Panc1 (cell line): ENCODE data around the gene SCN1B. TPM values are rescaled to one million over a fixed set of nuclear protein-coding genes. Genes with fewer than 3 reads are reported as not detected.

ENCODE experiments used
- ATAC-seq: fragments of 200-7000 bp; cut with Tn5 transposase; 2 replicates; pipeline ENCODE4 v1.9.1; 2020; ENCODE audit warnings: mild to moderate bottlenecking, moderate library complexity
- BruUV-seq: library from RNA; stranded (reverse); fragments of 400-500 nt; replicated peaks from 2 replicates; lab custom pipeline; 2021; lab: Mats Ljungman, UMichigan
- CTCF ChIA-PET: fragments of 300-600 bp; sonication (Branson Sonifier 250); formaldehyde crosslinking; loops from one replicate; lab custom pipeline; 2022; ENCODE audit warnings: antibody characterized with exemption; lab: Charles Lee
- POLR2A ChIA-PET: fragments of 300-600 bp; sonication (Branson Sonifier 250); formaldehyde crosslinking; loops from one replicate; lab custom pipeline; 2022; ENCODE audit warnings: antibody characterized with exemption; lab: Charles Lee
- DNase-seq: peaks from one replicate; pipeline ENCODE4 v3.0.0-alpha.2; 2010; ENCODE audit warnings: low read depth, low spot score
- H3K27ac ChIP-seq: 2 replicates; pipeline ENCODE4 v1.5.1; 2011; ENCODE audit warnings: mild to moderate bottlenecking, low read length, inconsistent platforms
- H3K27me3 ChIP-seq: fragments of 200-500 bp; sonication (Bioruptor generic); 2 replicates; pipeline ENCODE4 v1.6.0; 2014; ENCODE audit warnings: low read length, inconsistent platforms; ENCODE audit not compliant: control insufficient read depth, insufficient read depth
- H3K36me3 ChIP-seq: fragments of 200-500 bp; sonication (Bioruptor generic); 2 replicates; pipeline ENCODE4 v1.5.1; 2014; ENCODE audit warnings: inconsistent platforms, mild to moderate bottlenecking, low read length, moderate library complexity; ENCODE audit not compliant: control insufficient read depth, insufficient read depth
- H3K4me1 ChIP-seq: 2 replicates; pipeline ENCODE4 v1.5.1; 2011; ENCODE audit warnings: inconsistent platforms, mild to moderate bottlenecking, low read length, moderate library complexity; ENCODE audit not compliant: control insufficient read depth, insufficient read depth
- H3K4me3 ChIP-seq, 2 experiments: 2 replicates each; pipeline ENCODE4 v1.5.1; 2011 to 2012; ENCODE audit warnings: low read depth in 2 of 2, low read length in 2 of 2, mild to moderate bottlenecking in 2 of 2, inconsistent platforms in 1 of 2, moderate library complexity in 1 of 2
- H3K9me3 ChIP-seq: fragments of 200-500 bp; sonication (Bioruptor generic); 2 replicates; pipeline ENCODE4 v1.5.1; 2014; ENCODE audit warnings: low read depth, mild to moderate bottlenecking, inconsistent platforms, low read length, moderate library complexity; ENCODE audit not compliant: control insufficient read depth, insufficient read depth
- POLR2AphosphoS5 ChIP-seq: IDR thresholded peaks from 2 replicates; pipeline ENCODE4 v1.6.1; 2012; ENCODE audit warnings: mild to moderate bottlenecking, low read depth, low read length, moderate library complexity
- REST ChIP-seq, 2 experiments: IDR thresholded peaks; 2 replicates each; pipeline ENCODE4 v1.6.1; 2011 to 2012; ENCODE audit warnings: low read depth in 2 of 2, control low read depth in 1 of 2, low read length in 1 of 2, mild to moderate bottlenecking in 1 of 2, moderate library complexity in 1 of 2; ENCODE audit not compliant: insufficient read depth in 1 of 2
- SIN3A ChIP-seq: IDR thresholded peaks from 2 replicates; pipeline ENCODE4 v1.6.1; 2012; ENCODE audit warnings: low read depth, mild to moderate bottlenecking, low read length, moderate library complexity, borderline replicate concordance; ENCODE audit not compliant: insufficient read depth
- TCF7L2 ChIP-seq: IDR thresholded peaks from 2 replicates; pipeline ENCODE4 v1.6.1; 2011; ENCODE audit warnings: mild to moderate bottlenecking, low read depth, low read length, inconsistent platforms
- in situ Hi-C: cut with HindIII; loops from 2 replicates; pipeline ENCODE4 v1.10.0; 2016; ENCODE audit warnings: low sequenced_read_pairs, low pct_unique_long_range_greater_than_20kb
- intact Hi-C: fragments of 100-400 bp; cut with micrococcal nuclease; formaldehyde crosslinking; loops from one replicate; pipeline ENCODE4 v1.10.0; 2022; ENCODE audit not compliant: unreplicated experiment
- total RNA-seq: library from RNA; stranded (reverse); gene quantifications from one replicate; pipeline ENCODE4 v1.2.1, GENCODE V29; 2021; ENCODE audit not compliant: unreplicated experiment
- TF ChIP-seq, protein P1 (sequence below): fragments of 450-650 bp; IDR thresholded peaks from 2 replicates; pipeline ENCODE4 v1.5.1; 2017; ENCODE audit warnings: mild to moderate bottlenecking

The SCN1B gene
- total RNA-seq, 1 experiment from 2014 or later, result 4.6 TPM

- Histone ChIP-seq H3K27me3 (no peaks in the 10 kb centered on the region), H3K4me3 (no peak overlapping the region), H3K9me3 (no peaks in the 10 kb centered on the region), H3K36me3 (no peaks in the 10 kb centered on the region), H3K27ac (no peak overlapping the region), H3K4me1 (no peaks in the 10 kb centered on the region)
- POLR2A ChIA-PET, result no interaction called here
- CTCF ChIA-PET, result no interaction called here
- TF ChIP-seq POLR2AphosphoS5 (no peak), TCF7L2 (no peak), REST (IDR thresholded peaks at IDR 0.05; ENCODE audit: insufficient read depth in 1 of 2, low read depth in 2 of 2, low read length in 1 of 2) (no peak), SIN3A (no peak)
- TF ChIP-seq, protein P1, sequence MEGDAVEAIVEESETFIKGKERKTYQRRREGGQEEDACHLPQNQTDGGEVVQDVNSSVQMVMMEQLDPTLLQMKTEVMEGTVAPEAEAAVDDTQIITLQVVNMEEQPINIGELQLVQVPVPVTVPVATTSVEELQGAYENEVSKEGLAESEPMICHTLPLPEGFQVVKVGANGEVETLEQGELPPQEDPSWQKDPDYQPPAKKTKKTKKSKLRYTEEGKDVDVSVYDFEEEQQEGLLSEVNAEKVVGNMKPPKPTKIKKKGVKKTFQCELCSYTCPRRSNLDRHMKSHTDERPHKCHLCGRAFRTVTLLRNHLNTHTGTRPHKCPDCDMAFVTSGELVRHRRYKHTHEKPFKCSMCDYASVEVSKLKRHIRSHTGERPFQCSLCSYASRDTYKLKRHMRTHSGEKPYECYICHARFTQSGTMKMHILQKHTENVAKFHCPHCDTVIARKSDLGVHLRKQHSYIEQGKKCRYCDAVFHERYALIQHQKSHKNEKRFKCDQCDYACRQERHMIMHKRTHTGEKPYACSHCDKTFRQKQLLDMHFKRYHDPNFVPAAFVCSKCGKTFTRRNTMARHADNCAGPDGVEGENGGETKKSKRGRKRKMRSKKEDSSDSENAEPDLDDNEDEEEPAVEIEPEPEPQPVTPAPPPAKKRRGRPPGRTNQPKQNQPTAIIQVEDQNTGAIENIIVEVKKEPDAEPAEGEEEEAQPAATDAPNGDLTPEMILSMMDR, result no peak
- in situ Hi-C loops, result no loop called here
- BruUV-seq, result no TSS peak
- no peak for DNase-seq
- no peak for ATAC-seq
- intact Hi-C loops, result no loop called here
Measured at GRCh38 chr19:35018379-35018778, 11.9 kb upstream of the SCN1B start.

- no peak for ATAC-seq
- H3K4me3 ChIP-seq, result no peak overlapping the region
- no peak for TF ChIP-seq POLR2AphosphoS5
- H3K9me3 ChIP-seq, result no peaks in the 10 kb centered on the region
- ChIA-PET POLR2A (no interaction called here), CTCF (no interaction called here)
- H3K36me3 ChIP-seq, result no peaks in the 10 kb centered on the region
- in situ Hi-C loops (no loop called here), intact Hi-C loops (no loop called here)
- no TSS peak for BruUV-seq
- H3K27me3 ChIP-seq, result no peaks in the 10 kb centered on the region
- DNase-seq, result no peak
- H3K4me1 ChIP-seq, result no peaks in the 10 kb centered on the region
- no peak overlapping the region for H3K27ac ChIP-seq
Measured at GRCh38 chr19:35019144-35019543, 11.1 kb upstream of the SCN1B start.

GRCh38 chr19:35021016-35021415 is 9.3 kb upstream of the SCN1B start:
- in situ Hi-C loops (no loop called here), intact Hi-C loops (no loop called here)
- POLR2A ChIA-PET, result no interaction called here
- Histone ChIP-seq H3K4me3 (no peak overlapping the region), H3K4me1 (no peaks in the 10 kb centered on the region), H3K36me3 (no peaks in the 10 kb centered on the region), H3K27me3 (no peaks in the 10 kb centered on the region), H3K9me3 (no peaks in the 10 kb centered on the region), H3K27ac (no peak overlapping the region)
- CTCF ChIA-PET, result no interaction called here
- no peak for DNase-seq
- ATAC-seq, result no peak
- BruUV-seq, result no TSS peak
- TF ChIP-seq POLR2AphosphoS5, result no peak
- TF ChIP-seq REST (IDR thresholded peaks at IDR 0.05; ENCODE audit: insufficient read depth in 1 of 2, low read depth in 2 of 2, low read length in 1 of 2), result no peak
- TF ChIP-seq TCF7L2, result no peak
